ENCODE measurements around the gene TYMP.
"Not testable (repeated sequence)": the region's sequence is repeated elsewhere in the genome, so short reads cannot be mapped to it uniquely, and the experiment has no call there.

TYMP gene

GRCh38 chr22:50523806-50524675 lies 5.8 kb downstream of the TYMP start:
- no peak for DNase-seq

GRCh38 chr22:50523458-50523805 lies 6.4 kb downstream of the TYMP start:
- DNase-seq: no peak

- no peak for DNase-seq
These were observed 6.9 kb downstream of the TYMP start for GRCh38 chr22:50522806-50523438.

GRCh38 chr22:50522208-50522805 lies 7.5 kb downstream of the TYMP start:
- no peak for DNase-seq

DNA sequence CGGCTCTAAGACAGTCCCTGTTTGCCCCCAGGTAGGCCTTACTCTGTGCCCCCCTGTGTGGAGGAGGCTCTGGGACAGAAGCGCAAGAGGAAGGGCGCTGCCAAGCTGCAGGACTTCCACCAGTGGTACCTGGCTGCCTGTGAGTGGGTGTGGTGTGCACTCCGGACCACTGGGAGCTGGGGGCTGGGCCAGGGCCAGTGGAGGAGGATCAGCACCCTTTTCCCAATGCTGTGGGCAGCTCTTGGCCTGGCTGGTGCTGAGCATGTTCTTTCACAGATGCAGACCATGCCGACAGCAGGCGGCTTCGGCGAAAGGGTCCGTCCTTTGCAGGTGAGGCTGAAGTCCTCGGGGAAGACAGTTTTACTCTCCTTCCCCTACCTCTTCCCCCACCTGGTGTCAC lies 8.1 kb downstream of the TYMP start:
- no peak for DNase-seq

DNA sequence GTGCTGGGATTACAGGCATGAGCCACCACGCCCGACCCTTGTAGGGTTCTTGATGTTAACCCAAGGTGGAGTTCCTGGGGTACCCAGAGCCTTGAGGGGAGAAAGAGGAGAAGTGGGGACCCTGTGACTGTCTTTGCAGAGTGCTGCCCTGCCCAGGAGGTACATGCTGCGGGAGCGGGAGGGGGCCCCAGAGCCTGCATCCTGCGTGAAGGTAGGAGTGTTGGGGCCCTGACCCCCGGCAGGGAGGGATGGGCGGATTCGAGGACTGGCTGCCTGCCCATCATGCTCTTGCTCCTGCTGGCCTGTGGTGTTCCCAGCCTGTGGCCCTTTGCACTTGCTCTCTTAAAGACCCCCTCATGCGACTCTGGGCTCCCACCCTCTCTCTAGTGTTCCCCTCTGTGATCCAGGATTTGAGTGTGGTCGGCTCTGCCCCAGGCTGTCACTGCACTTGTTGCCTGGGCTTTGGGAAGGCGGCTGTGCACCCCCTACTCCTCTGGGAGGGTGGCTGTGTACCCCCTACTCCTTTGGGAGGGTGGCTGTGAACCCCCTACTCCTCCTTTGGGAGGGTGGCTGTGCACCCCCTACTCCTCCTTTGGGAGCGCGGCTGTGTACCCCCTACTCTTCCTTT lies 8.9 kb downstream of the TYMP start:
- no peak for DNase-seq

GRCh38 chr22:50520184-50520583 lies 9.6 kb downstream of the TYMP start:
- not testable (repeated sequence) for DNase-seq

DNA sequence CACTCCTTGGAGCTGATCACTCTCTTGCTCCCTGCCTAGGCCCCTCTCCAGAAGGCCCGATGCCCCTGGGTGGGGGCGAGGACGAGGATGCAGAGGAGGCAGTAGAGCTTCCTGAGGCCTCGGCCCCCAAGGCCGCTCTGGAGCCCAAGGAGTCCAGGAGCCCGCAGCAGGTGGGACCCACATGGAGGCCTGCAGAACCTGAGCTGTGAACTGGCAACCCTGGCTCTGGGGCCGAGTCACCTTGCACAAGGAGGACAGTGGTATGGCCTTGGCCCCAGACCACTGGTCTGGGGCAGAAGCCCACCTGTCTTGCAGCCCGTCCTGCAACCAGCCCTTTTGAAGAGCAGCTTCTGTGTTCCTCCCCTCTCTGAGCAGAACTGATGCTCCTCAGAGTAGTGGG lies 10.7 kb downstream of the TYMP start:
- no peak for DNase-seq

DNA sequence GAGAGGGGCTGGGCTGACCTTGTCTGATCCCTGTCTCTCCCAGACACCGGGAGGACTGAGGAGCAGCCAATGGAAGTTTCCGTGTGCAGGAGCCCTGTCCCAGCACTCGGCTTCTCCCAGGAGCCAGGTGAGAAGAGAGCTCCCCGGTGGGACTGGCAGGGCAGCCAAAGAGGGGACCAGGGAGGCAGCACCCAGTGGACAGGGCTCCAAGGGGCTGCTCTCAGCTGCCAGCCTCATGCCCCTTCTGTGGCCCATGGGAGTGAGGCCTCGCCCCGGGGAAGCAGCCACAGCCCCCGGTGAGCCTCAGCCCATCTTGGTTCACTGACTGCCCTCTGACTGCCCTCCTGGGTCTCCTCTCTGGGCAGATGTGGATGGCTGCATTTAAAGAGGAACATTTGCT lies 11.2 kb downstream of the TYMP start:
- DNase-seq: no peak

DNA sequence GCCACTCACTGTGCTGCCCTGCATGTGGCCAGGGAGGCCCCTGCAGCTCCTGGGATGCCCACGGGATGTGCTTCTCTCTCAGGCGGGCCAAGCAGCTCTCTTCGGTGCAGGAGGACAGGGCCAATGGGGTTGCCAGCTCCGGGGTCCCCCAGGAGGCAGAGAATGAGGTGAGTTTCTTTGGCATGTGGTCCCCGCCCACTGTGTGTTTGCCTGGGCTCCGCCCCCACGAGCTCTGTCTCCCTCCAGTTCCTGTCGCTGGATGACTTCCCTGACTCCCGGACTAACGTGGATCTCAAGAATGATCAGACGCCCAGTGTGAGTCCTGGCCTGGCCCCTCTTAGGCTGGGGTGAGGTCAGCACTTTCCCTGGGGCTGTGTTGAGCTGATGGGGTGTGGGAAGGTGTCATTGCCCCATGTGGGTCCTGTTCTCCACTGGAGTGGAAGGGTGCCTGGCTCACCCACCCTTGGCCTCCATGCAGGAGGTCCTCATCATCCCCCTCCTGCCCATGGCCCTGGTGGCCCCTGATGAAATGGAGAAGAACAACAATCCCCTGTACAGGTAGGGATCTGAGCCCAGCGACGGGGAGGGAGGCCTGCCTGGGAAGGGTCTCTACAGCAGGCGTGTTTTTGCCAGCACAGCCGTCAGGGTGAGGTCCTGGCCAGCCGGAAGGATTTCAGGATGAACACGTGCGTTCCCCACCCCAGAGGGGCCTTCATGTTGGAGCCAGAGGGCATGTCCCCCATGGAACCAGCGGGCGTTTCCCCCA lies 12.1 kb downstream of the TYMP start:
- DNase-seq: no peak

DNA sequence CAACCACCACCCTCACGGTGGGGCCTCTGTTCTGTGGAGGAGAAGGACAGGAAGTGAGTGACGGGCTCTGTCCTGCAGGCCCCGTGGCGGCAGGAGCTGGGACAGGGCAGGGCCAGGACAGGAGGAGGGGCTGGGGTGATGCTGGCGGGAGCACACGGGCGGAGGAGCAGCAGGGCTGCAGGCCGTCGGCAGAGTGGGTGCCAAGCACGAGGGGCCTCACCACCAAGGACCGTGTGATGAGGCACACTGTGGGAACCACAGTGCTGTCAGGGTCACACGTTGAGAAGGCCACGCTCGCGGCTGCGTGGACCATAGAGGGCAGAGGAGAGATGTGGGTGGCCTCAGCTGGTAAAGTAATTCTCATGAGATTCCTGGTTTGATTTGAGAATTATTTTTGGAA lies 12.9 kb downstream of the TYMP start:
- no peak for DNase-seq

DNA sequence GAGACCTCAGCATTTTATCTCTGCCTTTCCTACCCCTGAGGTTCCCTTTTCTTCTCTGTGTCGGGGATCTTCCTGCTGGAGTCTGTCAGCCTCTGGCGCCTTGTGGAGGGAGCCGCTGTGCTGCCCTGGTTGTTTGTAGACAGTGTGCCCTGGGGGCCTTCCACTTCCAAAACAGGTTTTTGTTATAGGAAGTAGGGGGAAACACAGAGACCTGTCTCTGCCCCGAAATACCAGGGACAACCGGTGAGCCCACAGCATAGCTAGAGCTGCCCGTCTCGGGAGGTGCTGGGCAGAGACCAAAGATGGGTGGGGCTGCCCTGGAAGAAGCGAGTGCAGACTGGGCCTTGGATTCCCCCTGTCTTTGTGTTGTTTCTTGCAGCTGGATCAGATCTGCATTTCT lies 13.7 kb downstream of the TYMP start:
- no peak for DNase-seq

DNA sequence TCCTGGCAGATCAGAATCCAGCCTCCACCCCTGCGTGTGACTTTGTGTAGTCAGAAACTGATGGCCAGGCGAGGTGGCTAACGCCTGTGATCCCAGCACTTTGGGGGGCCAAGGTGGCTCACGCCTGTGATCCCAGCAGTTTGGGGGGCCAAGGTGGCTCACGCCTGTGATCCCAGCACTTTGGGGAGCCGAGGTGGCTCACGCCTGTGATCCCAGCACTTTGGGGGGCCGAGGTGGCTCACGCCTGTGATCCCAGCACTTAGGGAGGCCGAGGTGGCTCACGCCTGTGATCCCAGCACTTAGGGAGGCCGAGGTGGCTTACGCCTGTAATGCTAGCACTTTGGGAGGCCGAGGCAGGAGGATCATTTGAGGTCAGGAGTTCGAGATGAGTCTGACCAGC lies 16.6 kb downstream of the TYMP start:
- no peak for DNase-seq

DNA sequence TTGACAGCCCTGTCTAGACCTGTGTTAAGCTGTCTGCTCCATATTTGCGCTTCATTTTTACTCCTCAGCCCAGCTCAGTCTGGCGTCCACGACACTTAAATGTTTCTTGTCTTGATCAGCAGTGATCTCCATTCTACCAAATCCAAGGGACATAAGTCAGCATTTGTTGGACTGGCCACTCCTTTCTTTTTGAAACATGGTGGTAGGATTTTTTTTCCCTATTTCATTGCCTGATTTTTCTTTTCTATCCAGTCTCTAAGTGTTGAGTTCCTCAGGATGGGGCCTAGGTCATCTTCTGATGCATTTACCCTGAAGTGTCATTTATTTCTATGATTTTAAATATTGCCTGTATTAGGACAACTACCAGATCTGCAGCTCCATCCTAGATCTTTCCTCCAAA lies 20.9 kb downstream of the TYMP start:
- DNase-seq: no peak

DNA sequence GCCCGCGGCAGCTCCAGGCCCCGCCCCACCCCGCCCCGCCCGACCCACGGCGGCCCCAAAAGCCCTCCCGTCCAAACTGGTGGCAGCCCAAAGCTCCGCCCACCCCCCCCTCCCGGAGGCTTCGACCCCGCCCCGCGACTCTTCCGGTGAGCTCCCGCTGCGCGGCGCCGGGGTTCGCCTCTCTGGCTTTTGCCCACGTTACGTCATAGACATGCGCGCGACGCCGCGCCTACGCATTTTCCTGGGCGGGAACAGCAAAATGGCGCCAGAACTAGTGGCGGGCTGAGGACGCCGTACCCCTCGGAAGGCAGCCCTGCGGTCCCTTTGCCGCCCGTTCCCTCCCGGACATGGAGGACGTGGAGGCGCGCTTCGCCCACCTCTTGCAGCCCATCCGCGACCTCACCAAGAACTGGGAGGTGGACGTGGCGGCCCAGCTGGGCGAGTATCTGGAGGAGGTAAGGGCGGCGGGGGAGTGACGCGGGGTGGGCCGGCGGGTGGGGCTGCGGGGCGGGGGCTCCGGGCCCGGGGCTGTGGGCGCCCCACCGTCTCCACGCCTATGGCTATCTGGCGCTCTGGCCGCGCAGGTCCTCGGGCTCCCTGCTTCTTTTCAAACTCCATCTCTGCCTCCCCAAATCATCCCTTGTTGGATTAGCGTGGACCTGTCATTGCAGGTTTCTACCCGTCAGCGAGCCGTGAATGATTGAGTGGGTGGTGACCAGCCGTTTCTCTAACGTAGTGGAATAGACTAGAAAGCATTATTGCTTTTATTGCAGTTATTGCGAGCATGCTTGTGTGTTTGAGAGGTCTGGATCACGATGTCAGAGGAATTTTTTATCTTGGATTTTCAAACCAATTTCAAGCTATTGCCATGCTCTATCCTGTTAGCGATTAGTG lies 21.6 kb downstream of the TYMP start, which contains the start of gene NCAPH2:
Gene NCAPH2, plus strand, starts transcription at position 234 of the 894 bp plus-strand sequence. Its CDS starts 114 bp downstream, at position 348.
- peak; percentile 96 for DNase-seq

DNA sequence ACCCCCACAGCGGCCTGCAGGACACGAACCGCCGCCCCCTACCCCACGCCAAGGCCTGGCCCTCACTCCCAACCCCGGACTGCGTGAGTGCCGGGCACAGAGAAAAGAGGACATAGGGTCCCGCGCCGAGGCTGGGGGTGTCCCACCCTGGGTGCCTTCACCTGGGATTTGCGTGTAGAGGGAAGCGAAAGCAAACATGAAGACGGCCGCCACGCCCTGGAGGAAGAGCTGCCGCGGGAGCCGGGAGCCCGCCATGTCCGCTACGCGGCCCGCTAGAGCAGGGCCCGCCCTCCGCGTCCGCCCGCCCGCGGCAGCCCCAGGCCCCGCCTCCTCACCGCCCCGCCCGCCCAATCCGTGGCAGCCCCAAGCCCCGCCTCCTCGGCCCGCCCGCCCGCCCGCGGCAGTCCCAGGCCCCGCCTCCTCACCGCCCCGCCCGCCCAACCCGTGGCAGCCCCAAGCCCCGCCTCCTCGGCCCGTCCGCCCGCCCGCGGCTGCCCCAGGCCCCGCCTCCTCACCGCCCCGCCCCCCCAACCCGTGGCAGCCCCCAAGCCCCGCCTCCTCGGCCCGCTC lies 22.3 kb downstream of the TYMP start, which contains the start of gene LMF2:
Gene LMF2, minus strand, starts transcription at position 282 of the 570 bp plus-strand sequence. Its CDS starts 27 bp downstream, at position 255.
- DNase-seq: peak; percentile 94

GRCh38 chr22:50506611-50507420 lies 23.0 kb downstream of the TYMP start:
- DNase-seq: no peak

DNA sequence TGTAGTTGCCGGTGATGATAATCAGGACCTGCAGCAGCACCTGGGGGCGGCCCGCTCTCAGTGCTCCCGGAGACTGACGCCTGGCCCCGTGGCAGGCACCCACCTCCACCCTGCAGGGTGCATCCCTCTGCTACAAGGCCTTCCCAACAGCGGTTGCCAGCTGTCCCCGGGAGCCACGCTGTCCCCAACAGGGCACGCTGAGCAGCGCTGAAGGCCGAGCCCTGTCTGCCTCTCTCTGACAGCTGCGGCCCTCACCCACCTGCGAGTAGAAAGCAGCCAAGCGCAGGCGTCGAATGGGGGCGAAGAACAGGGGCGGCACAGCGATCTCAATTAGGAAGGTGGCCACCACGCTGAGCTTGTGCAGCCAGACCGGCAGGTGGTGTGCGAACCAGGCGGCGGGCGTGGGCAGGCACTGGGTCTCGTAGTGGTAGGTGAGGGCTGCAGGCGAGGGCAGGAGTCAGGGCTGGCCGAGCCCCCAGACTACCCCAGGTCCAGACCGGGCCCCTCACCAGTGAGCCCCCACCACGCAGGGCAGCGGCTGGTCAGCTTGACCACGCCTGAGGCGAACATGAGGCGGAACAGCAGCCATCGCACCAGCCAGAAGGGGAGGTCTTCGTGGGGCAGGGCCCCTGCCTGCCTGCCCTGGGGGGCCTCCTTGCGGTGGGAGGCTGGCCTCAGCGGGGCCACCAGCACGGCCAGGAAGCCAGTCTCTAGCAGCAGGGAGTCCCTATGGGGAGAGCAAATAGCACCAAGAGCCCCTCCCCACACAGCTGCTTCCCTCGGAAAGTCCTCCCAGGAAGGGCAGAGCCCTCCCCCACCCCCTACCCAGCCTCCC lies 23.8 kb downstream of the TYMP start:
- no peak for DNase-seq

- DNase-seq: no peak
These were observed 24.5 kb downstream of the TYMP start for GRCh38 chr22:50505276-50505775.
